ENCODE measurements around the gene KCTD14.

GRCh38 chr11:77967121-77967520, 56.0 kb downstream of the KCTD14 start:
- TF ChIP-seq MAZ (IDR thresholded peaks at IDR 0.05; ENCODE audit: borderline replicate concordance, low read depth, low read length) = no peak
- no peak for TF ChIP-seq CTCF (conservative IDR thresholded peaks at IDR 0.05; ENCODE audit: low read depth, low read length)
